ENCODE data around the gene TRIM7.
"Not testable (repeated sequence)": the region's sequence is repeated elsewhere in the genome, so short reads cannot be mapped to it uniquely, and the experiment has no call there.

The TRIM7 gene

DNA sequence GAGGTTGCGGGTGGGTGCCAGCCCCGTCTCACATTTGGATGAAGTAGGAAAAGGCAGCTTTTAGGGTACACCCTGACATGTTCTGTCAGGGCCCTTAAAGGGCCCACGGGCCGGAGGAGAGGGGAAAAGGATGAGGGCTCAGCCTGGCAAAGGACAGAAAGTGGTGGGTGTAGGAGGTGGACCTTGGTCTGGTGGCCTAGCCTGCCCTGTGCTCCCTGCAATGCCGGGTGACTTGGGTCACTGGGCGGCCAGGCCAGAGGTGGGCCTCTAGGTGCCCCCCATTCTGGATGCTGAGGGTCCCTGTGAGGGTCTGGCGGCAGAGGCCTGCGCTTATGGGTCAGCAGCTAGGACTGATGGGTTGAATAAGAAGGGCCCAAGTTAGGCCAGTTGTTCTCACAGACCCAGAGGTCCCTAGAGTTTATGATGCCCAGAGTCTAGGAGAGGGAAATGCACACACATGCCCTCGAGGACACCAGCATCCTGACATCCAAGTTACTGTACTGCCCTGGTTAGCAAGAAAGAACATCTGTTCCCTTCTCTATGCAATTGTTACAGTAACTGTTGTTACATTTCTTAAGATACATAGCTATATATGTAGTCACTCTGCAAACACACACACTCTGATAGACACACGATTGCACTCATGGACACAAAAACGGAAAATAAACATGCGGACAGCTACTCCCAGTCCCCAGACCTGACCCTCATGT is 12.5 kb downstream of the TRIM7 start:
- peak; percentile 27 for DNase-seq (ENCODE audit: low read depth)

DNA sequence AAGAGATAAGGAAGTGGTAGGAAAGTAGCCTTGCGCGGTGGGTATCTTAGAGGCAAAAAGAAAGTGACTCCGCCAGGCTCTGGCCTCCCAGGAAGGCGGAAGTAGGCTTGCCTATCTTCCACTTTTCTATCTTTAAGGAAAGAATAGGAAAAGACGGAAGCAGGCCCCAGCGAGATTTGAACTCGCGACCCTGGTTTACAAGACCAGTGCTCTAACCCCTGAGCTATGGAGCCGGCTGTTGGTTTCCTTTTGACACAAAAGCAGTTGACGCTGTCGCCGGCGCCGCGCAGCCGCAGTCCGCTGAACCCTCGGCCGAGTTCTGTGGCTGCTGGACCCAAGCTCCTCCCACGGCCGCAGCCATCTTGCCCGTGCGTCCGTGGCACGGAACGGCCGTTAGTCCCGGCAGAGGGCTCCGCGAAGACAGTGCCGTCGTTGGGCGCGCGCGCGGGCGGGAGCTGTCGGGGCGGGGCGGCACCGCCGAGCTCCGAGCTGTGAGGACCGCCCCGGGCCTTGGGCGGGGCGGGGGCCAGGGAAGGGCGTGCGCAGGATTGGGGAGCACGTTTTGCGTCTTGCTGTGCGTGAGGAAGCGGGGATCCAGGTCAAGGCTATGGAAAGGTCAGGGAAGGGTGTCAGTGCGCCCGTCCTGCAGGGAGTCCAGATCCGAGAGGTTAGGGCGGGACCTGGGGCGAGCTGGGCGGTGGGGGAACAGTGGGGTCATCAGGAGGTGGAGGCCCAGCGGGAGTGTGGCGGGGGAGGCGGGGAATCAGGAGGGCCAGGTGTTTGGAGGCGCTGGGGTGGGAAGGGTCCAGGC is 13.3 kb downstream of the TRIM7 start:
- DNase-seq (ENCODE audit: low read depth), result peak; percentile 97

DNA sequence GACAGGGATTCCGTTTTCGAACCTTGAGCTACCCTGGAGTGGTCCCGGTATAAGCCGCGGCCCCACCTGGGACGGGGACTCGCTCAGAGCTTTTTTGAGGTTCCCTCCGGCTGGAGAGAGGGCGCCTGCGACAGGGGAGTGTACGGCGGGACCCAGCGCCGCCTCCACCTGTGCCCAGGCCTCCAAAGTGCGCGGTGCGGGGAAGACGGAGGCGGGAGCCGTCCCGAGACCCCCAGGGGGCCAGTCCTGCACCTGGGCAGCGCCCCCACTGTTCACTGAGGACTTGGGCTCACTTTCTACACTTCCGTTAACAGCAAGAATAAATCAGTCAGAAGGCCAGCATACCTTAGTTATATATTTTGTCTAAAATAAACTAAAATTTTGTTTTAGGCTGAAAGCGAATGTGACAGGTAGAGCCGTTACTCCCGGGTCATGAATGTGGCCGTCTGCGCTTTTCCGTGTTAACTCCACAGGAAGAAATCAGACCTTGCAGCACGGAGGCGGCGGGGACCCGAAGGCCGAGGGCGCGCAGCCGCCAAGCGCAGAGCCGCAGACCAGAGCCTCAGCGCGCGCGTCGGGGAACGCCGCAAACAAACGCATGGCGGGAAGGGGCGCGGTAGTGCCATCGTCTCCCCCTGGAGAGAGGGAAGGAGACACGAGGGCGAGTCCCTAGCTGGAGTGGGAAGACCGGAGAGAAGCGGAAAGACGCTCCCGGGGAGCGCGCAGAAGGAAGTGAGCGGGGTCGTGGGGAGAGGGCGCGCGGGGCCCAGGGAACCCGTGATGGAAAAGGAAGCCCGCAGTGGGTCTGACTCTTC is 14.1 kb downstream of the TRIM7 start:
- DNase-seq (ENCODE audit: low read depth), result no peak

DNA sequence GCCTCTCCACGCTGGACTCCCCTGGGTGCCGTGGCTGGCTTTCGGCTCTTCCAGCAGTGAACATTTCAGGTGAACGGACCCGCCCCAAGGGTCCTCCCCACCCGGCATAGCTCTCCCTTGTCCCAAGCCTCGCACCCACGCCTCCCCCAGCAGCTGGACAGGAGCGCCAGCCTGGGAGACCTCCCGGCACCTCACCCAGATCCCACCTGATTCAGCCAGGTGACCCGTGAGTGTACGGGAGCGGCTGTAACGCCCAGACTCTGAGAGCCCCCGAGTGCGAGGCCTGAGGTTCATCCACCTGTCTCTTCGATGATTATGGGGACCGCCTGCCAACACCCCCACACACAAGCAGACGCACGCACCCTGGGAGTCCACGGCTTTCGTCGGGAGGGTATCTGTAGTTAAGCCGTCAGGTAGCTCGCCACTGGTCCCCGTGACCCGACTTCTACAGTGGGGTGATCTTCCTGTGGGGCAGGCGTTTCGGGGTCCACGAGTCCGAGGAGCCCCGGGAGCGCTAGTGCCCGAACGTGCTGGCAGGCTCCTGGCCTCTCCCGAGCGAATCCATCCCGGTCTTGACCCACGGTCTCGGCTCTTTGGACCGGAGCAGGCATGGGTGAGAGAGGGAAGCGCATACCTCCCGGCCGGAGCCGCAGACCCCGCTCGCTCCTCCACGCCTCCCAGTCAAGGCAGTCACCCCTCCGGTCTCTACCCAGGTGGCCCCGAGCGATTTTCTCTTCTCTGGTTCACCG is 14.9 kb downstream of the TRIM7 start:
- DNase-seq (ENCODE audit: low read depth), result no peak

DNA sequence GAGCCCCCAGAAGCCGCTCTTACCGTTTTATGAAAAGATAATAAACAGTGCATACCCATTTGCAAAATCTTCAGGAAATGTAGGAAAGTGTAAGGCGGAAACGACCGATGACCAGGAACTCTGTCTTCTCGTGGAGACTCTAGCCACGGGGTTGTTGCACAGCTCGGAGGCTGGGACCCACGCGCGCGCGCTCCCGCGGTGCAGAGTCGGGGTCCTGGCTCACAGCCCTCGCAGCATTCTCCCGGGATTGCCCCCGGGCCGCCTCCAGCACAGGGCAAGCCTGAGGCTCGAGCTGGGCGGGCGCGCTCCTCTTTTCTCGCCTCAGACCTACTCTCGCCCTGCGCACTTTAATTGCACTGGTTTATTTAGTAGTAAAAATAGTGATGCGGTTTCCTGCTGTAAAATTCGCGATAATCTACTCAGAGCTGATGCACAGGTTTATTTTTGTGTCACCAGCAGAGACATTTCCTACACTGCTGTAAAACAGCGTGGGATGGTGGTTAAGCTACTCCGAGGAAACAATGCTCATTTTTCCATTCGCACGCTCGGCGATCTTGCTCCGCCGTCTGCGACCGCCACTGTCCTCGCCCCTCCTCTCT is 15.5 kb downstream of the TRIM7 start:
- DNase-seq (ENCODE audit: low read depth), result peak; percentile 46

DNA sequence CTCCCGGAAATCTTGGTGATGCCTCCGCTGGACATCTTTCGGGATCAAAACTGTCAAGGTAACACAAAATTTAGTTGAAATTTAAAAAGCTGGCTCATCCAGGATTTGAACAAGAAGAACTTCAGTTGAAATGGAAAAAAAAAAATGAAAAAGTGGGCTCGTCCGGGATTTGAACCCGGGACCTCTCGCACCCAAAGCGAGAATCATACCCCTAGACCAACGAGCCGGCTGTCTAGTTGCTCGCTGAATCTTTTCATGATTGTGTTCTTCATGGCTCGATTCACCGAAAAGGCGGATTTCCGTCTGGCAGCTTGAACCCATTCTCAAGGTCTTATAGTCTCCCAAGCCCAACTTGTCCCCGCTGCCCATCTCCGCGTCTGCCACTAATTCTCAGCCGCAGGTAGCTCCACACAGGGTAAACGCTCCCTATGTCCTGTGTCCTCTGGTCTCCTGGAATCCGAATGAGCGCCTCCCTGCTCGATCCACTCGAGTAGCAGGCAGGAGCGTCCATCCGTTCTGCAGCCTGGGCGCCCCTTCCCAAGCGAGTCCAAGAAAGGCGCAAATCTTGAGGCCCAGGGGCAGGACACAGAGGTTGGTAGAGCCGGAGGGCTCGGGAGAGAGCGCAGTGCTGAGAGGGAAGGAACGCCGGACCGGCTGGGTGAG is 16.2 kb downstream of the TRIM7 start:
- peak; percentile 82 for DNase-seq (ENCODE audit: low read depth)

DNA sequence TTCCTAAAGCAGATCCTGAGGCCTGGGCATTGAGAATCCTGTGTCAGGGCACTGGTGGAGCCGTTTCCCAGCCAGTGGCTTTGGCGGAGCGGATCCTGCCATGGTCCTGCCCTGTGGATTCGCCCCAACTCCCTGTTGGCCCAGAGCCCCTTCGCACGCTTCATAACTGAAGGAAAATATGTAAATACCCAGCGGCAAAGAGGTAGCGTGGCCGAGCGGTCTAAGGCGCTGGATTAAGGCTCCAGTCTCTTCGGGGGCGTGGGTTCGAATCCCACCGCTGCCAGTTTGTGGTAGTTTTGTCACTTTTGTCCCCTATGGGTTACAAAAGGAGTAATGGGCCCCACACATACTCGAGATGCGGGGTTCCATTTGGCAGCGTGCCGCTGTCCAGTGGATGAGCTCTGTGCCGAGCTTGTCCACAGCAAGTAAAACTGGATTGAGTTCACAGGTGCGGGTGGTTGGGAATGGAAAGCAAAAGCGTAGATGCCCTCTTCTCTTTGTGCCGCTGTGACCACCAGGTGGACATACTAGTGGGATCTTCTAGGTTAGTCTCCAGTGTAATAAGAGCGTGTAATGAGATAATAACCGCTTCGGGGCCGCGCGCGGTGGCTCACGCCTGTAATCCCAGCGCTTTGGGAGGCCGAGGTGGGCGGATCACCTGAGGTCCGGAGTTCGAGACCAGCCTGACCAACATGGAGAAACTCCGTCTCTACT is 17.3 kb downstream of the TRIM7 start:
- DNase-seq (ENCODE audit: low read depth), result peak; percentile 88

DNA sequence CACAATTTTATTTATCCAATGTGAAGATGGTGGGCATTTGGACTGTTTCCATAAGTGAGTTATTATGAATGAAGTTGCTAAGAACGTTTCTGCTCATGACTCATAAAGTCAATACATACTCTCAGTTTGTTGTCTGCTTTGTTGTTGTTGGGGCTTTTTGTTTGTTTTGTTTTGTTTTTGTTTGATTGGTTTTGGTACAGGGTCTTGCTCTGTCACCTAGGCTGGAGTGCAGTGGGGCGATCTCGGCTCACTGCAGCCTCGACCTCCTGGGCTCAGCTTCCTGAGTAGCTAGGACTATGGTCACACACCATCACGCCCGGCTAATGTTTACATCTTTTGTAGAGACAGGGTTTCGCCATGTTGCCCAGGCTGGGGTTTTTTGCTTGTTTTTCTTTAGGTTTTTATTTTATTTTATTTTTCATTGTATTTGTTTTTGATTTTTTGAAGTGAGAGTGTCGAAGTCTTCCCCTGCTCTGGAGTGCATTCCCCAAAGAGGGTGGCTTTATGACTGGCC is 18.0 kb downstream of the TRIM7 start:
- no peak for DNase-seq (ENCODE audit: low read depth)

DNA sequence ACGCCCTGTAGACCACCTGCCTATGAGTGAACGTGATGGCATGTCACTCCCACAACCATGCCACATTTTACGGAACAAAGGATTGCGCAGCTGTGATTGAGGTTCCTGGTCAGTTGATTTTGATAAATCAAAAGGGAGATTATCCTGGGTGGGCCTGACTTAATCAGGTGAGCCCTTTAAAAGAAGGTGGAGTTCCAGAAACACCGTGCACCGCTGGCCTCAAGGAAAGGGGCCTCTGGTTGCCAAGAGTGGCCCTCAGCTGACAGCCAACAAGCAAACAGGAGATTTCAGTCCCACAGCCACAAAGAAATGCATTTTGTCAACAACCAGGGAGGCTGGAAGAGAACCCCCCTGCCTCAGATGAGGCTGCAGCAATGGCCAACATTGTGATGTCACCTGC is 19.0 kb downstream of the TRIM7 start:
- DNase-seq (ENCODE audit: low read depth), result no peak

DNA sequence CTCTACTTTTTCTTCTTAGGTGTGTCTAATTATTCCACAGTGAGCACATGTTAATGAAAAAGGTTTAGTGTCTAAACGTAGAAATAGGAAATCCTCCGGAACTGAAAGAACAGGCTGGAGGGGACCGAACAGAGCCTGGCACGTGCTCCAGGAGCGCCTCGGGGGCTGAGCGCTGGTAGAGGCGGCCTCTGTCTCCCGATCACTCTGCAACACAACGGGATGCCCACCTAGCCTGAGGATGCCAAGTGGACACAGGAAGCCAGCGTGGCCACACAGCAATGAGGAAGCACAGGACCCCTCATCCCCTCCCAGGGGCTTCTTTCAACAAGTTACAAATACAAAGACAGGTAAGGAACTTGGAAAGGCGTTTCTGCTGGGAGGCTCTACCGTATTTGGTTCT is 19.4 kb downstream of the TRIM7 start:
- DNase-seq (ENCODE audit: low read depth), result no peak

DNA sequence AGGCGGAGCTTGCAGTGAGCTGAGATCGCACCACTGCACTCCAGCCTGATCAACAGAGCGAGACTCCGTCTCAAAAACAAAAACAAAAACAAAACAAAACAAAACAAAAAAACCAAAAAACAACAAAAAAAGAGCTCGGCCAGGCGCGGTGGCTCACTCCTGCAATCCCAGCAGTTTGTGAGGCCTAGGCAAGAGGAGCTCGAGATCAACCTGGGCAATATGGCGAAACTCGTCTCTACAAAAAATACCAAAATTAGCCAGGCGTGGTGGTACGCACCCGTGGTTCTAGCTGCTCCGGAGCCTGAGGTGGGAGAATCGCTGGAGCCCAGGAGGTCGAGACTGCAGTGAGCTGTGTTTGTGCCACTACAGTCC is 20.2 kb downstream of the TRIM7 start:
- DNase-seq (ENCODE audit: low read depth), result no peak

DNA sequence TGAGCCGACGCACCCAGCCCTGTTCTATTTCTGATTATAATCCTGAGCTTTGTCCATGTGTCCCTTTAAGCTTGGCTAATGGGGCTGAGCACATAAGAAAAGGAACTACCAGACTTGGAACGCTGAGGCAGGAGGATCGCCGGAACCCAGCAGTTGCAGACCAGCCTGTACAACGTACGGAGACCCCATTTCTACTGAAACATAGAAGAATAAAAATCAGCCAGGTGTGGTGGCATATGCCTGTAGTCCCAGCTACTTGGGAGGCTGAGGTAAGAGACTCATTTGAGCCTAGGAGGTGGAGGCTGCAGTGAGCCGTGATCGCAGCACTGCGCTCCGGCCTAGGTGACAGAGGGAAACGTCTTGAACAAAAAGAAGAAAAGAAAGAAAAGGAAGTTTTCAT is 22.3 kb downstream of the TRIM7 start:
- no peak for DNase-seq (ENCODE audit: low read depth)

DNA sequence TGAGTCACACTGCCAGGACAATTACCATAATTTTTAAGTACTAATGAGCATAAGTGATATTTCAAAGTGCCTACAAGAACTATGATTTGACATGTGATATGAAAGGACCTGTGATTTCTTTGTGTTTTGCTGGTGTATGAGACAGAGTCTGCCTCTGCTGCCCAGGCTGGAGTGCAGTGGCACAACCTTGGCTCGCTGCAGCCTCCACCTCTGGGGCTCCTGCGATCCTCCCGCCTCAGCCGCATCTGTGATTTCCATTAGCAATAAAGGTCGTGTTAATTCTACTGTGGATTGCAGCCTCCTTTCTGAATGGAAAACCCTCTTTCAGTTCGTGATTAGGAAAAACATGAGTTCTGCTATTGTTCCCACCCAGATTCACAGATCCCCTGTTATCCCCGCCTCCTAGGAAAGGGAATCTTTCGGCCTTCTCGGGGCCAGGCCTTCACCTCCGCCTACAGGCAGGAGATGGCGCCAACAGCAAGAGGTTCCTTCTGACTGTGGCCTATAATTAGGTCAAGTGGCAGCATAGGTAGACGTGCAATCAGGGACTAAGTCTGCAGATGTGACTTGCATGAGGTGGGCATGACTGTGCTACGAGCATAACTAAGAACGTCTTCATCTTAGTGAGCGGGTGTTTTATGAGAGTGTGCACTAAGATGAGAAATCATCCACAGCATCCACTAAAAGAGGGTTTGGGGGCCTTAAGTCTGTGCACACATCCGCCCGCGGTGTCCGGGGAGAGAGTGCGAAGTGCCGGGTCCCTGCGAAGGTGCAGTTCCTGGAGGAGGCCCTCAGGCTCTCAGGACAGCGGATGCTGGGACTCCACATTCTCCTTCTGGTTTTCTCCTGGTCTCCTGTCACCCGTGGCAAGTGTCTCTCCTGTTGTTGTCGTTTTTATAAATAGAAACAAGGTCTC is 23.1 kb downstream of the TRIM7 start:
- DNase-seq (ENCODE audit: low read depth), result peak; percentile 73

DNA sequence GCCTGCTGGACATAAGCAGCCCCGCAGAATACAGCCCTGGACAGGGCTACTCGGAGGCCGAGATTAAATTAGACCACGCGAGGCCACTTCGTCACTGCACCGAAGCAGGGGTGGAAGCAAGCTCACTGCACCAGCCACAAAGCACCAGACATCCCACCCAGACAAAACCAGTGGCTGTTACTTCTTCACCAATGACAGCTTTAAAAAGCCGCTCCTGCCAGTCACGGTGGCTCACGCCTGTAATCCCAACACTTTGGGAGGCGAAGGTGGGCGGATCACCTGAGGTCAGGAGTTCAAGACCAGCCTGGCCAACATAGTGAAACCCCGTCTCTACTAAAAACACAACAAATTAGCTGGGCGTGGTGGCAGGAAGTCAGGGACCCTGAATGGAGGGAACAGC is 27.4 kb downstream of the TRIM7 start:
- DNase-seq (ENCODE audit: low read depth), result not testable (repeated sequence)

DNA sequence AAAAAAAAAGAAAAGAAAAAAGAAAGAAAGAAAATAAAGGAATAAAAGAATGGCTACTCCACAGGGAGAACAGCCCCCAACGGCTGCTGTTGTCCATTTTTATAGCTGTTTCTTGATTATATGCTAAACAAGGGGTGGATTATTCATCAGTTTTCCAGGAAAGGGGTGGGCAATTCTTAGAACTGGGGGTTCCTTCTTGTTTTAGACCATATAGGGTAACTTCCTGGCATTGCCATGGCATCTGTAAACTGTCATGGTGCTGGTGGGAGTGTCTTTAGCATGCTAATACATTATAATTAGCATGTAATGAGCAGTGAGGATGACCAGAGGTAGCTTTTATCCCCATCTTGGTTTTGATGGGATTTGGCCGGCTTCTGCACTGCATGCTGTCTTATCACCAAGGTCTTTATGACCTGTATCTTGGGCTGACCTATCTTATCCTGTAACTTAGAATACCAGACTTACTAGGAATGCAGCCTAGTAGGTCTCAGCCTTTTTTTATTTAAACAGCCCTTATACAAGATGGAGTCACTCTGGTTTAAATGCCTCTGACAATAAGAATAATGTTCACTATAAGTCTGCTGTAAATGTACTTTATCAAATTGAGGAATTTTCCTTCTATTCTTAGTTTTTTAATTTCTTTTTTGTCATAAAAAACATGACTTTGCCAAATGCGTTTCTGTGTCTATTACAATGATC is 28.6 kb downstream of the TRIM7 start:
- DNase-seq (ENCODE audit: low read depth), result no peak

DNA sequence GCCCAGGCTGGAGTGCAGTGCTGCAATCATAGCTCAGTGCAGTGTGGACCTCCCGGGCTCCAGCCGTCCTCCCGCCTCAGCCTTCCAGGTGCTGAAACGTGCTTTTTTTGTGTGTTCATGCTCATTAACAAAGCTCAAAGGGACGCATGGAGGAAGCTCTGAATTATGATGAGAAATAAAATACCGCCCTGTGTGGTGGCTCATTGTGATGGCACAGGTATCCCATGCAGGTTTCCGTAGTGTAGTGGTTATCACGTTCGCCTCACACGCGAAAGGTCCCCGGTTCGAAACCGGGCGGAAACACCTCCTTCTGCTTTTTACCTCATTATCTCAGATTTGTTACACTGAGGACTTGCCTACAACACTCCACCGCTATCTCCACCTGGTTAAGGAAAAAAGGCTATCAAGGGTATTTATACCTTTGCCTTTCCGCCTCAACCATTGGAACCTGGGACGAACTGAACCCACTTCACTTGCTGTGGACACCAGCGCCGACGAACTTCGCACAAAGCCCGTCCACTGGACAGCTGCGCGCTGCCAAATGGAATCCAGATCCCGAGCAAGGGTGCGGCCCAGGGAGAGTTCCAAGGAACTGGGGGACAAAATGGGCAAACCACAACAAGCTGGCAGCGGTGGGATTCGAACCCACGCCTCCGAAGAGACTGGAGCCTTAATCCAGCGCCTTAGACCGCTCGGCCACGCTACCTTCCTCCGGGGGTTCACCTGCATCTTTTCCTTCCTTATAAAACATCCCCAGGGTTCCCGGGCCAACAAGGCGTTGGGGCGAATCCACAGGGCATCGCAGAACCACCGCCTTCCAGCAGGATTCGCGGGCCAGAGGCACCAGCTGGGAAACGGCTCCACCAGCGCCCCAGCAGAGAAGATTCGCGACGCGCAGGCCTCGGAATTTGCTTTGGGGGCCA is 31.3 kb downstream of the TRIM7 start:
- DNase-seq (ENCODE audit: low read depth), result peak; percentile 47

DNA sequence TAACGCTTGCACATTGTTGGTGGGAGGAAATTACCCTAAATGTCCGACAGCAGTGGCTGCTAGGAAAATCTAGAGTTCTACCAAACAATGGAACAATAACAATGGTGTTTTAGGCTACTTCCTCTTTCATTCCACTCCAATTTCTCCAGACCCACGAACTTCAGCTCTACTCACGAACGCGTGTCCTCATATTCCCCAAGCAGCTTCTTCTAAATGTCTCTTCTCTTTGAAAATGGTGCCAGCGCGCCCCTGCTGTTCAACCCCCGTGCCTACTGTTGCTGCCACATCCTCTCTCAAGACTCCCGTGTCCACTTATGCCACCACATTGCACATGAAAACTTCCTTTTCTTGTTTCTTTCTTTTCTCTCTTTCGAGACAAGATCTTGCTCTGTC is 32.0 kb downstream of the TRIM7 start:
- DNase-seq (ENCODE audit: low read depth), result no peak

Measured in EH (cell line).